ENCODE data around the gene PPM1L. TPM values are rescaled to one million over a fixed set of nuclear protein-coding genes. Genes with fewer than 3 reads are reported as not detected.

PPM1L gene
- total RNA-seq, 1 donor = 0.86 TPM

DNA sequence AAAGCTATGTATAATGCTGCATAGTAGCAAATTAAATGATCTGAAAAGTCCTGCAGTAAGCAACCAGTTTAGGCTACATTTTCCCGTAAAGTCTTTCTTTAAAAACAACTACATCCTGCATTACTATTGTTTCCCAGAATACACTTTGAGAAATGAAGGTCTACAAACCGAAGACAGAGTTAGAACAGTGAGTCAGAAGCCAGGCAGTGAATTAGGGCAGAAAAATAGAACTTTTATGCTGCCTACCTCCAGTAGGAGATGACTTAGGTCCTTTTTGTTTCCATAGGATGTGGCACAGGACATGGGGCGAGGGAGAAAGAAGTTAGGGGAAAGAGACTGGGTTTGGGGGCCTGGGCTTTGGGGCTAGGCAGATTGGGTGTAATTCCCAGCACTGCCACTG, 127.3 kb downstream of the PPM1L start:
- H3K4me3 ChIP-seq (ENCODE audit: low read depth, low read length) = no peak overlapping the region
- TF ChIP-seq, protein P1, sequence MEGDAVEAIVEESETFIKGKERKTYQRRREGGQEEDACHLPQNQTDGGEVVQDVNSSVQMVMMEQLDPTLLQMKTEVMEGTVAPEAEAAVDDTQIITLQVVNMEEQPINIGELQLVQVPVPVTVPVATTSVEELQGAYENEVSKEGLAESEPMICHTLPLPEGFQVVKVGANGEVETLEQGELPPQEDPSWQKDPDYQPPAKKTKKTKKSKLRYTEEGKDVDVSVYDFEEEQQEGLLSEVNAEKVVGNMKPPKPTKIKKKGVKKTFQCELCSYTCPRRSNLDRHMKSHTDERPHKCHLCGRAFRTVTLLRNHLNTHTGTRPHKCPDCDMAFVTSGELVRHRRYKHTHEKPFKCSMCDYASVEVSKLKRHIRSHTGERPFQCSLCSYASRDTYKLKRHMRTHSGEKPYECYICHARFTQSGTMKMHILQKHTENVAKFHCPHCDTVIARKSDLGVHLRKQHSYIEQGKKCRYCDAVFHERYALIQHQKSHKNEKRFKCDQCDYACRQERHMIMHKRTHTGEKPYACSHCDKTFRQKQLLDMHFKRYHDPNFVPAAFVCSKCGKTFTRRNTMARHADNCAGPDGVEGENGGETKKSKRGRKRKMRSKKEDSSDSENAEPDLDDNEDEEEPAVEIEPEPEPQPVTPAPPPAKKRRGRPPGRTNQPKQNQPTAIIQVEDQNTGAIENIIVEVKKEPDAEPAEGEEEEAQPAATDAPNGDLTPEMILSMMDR (IDR thresholded peaks at IDR 0.05; ENCODE audit: insufficient read depth, low read depth, low read length) = no peak
- no peak for DNase-seq (ENCODE audit: low read depth)

DNA sequence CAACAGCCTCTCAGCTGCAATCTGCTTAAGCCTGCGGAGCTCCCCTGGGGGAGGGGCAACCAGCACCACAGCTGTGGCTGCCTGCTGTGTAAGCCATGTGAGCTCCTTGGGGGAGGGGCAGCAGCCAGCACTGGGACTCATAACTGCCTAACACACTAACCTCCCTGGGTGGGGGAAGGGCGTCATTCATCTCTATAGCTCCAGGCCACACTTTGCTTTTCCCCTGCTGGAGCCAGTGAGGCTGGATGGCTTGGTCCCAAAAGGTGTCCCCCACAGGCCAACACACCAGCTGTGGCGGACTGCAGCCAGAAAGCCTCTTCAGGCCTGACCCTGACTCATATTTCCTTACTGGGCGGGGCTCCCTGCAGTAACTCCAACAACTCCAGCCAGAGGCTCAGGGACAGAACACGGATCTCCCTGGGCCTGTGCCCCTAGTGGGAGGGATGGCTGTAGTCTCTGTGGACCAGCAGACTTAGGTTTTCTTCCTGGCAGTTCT, 129.8 kb downstream of the PPM1L start:
- no peak overlapping the region for H3K4me3 ChIP-seq (ENCODE audit: low read depth, low read length)
- TF ChIP-seq, protein P1 (IDR thresholded peaks at IDR 0.05; ENCODE audit: insufficient read depth, low read depth, low read length) = no peak
- peak; percentile 70 for DNase-seq (ENCODE audit: low read depth)

DNA sequence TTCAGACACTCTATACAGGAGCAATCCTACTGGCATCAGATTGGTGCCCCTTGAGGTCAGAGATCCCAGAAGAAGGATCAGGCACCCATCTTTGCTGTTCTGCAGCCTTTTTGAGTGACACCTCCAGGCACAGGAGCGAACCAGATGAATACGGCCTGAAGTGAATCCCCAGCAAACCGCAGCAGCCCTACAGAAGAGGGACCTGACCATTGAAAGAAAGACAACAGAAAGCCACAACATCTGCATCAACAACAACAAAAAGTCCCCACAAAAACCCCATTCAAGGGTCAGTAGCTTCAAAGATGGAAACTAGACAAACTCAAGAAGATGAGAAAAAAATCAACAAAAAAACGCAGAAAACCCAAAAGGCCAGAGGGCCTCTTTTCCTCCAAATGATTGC, 130.4 kb downstream of the PPM1L start:
- no peak overlapping the region for H3K4me3 ChIP-seq (ENCODE audit: low read depth, low read length)
- no peak for DNase-seq (ENCODE audit: low read depth)
- TF ChIP-seq, protein P1 (IDR thresholded peaks at IDR 0.05; ENCODE audit: insufficient read depth, low read depth, low read length) = no peak

DNA sequence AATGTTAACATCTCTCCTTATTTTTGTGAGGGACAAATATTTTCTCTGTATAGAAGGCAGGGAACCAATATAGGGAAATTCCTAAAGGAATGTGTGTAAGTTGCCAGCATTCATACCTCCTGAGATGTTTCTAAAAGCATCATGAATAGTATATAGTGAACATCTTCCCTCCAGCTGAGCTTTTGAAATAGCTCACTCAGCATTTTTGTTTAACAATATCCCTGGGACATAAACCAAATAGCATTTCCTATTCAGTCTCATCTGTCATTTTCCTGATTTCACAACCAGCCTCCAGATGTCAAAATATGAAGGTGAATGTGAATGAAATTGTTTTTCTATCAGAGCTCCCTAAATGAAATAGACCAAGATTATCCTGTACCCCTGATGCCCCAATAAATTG, 137.2 kb downstream of the PPM1L start:
- no peak for DNase-seq (ENCODE audit: low read depth)
- H3K4me3 ChIP-seq (ENCODE audit: low read depth, low read length) = no peak overlapping the region
- TF ChIP-seq, protein P1 (IDR thresholded peaks at IDR 0.05; ENCODE audit: insufficient read depth, low read depth, low read length) = no peak

DNA sequence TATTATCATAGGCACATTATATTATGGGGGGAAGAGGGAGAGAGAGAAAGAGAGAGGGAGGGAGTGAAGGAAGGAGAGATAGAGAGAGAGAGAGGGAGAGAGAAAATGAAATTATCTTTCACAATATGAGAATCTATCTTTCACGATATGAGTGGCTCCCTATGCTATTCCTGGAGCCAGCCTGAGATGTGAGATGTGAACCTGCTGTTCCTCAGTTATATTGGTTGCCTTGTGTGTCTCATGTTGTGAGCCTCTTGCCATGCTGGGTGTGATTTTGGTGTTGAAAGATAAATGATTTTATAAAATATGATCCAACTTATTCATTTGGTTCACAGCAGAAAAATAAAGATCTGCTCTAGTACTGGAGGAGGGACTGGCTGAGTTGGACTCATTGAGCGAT, 148.7 kb downstream of the PPM1L start:
- no peak for DNase-seq (ENCODE audit: low read depth)
- H3K4me3 ChIP-seq (ENCODE audit: low read depth, low read length) = no peak overlapping the region
- TF ChIP-seq, protein P1 (IDR thresholded peaks at IDR 0.05; ENCODE audit: insufficient read depth, low read depth, low read length) = no peak

DNA sequence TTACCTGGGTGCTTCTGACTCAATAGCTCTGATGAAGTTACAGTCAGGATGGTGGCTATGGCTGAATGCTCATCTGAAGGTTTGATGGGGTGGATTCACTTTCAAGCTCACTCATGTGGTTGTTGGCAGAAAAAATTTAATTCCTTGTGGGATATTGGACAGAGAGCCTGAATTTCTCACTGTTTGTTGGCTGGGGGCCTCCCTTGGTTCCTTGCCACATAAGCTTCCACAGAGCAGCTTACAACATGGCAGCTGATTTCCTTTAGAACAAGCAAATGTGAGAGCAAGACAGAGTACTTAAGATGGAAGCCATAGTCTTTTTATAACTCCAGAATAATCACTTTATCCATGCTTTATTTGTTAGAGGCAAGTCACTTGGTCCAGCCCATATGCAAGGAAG, 150.6 kb downstream of the PPM1L start:
- TF ChIP-seq, protein P1 (IDR thresholded peaks at IDR 0.05; ENCODE audit: insufficient read depth, low read depth, low read length) = no peak
- no peak for DNase-seq (ENCODE audit: low read depth)
- H3K4me3 ChIP-seq (ENCODE audit: low read depth, low read length) = no peak overlapping the region

DNA sequence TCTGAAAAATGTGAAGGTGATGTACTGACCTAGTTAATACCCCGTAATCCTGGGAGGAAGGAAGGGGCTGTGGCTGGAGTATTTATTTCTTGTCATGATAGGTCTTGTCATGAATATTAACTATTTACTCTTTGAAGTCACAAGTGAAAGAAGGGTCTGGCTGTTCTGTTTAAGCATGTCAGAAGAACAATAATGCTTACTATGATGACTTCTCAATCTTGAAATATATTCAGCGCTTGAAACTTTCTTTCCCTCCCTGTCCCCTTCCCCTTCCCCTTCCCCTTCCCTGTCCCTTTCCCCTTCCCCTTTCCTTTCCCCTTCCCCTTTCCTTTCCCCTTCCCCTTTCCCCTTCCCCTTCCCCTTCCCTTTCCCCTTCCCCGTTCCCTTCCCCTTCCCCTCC, 153.9 kb downstream of the PPM1L start:
- no peak for DNase-seq (ENCODE audit: low read depth)
- TF ChIP-seq, protein P1 (IDR thresholded peaks at IDR 0.05; ENCODE audit: insufficient read depth, low read depth, low read length) = no peak
- no peak overlapping the region for H3K4me3 ChIP-seq (ENCODE audit: low read depth, low read length)

Measured in fibroblast of villous mesenchyme (primary cell).